ENCODE data around the gene HMGA1.

Gene HMGA1, protein sequence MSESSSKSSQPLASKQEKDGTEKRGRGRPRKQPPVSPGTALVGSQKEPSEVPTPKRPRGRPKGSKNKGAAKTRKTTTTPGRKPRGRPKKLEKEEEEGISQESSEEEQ

DNA sequence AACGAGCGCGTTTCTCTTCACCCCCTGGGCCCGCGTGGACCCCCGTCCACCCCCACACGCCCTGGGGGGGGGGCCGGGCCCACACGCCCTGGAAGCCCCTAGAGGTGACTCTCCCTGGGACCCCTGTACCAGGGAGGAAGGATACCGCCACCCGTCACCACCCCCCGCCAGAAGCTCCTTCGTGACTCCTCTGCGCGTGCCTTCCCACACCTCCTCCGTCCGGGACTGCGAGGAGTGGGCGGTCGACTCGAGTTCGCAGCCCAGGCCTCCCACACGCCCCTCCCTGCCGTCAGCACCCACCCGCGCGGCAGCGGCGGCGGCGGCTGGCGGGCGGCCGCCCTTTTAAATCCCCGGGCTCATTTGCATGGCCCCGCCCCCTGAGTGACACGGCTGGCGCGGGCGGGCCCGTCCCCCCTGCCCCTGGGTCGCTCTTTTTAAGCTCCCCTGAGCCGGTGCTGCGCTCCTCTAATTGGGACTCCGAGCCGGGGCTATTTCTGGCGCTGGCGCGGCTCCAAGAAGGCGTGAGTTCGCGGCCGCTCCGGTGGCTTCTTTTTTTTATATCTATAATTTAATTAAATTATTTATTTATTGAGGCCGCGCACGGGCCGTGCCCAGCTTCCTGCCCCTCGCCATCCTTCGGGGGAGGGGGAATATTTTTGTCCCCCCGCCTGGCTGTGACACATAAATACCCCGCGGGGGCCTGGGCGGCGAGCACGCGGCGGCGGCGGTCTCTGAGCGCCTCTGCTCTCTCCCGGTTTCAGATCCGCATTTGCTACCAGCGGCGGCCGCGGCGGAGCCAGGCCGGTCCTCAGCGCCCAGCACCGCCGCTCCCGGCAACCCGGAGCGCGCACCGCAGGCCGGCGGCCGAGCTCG is at the start of gene HMGA1:
TSS of gene HMGA1 (plus strand) at position 431 of the 873 bp plus-strand sequence. CDS start 3,908 bp downstream, outside the sequence.
- DNase-seq (ENCODE audit: low read depth in 2 of 2) = peak; percentile 81 to 89

DNA sequence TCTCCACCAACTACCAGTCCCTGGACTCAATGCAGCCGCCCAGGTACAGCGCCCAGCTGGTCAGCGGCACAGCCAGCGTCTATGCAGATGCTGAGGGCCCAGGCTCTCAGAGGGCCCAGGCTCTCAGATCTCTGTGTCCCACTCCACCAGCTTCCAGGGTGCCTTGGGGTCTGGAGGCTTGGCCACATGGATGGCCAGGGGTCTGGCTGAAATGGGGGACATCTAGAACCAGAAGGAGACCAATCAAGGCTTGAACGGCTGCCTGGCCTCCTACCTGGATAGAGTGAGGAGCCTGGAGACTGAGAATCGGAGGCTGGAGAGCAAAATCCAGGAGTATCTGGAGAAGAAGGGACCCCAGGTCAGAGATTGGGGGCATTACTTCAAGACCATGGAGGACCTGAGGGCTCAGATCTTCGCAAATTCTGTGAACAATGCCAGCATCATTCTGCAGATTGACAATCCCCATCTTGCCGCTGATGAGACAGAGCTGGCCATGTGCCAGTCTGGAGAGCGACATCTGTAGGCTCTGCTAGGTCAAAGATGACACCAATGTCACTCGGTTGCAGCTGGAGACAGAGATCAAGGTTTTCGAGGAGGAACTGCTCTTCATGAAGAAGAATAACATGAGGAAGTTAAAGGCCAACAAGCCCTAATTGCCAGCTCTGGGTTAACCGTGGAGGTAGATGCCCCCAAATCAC is 46.7 kb upstream of the HMGA1 start:
- peak in 1 of 2 donors; percentile 20 for DNase-seq (ENCODE audit: low read depth in 2 of 2)

DNA sequence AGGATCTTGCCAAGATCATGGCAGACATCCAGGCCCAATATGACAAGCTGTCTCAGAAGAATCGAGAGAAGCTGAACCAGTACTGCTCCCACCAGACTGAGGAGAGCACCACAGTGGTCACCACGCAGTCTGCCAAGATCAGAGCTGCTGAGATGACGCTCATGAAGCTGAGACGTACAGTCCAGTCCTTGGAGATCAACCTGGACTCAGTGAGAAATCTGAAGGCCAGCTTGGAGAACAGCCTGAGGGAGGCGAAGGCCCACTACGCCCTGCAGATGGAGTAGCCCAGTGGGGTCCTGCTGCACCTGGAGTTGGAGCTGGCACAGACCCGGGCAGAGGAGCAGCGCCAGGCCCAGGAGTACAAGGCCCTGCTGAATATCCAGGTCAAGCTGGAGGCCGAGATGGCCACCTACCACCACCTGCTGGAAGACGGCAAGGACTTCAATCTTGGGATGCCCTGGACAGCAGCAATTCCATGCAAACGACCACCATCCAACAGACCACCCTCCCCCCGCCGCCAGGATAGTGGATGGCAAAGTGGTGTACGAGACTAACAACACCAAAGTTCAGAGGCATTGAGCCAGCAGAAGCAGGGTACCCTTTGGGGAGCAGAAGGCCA is 46.1 kb upstream of the HMGA1 start:
- DNase-seq (ENCODE audit: low read depth in 2 of 2) = no peak

DNA sequence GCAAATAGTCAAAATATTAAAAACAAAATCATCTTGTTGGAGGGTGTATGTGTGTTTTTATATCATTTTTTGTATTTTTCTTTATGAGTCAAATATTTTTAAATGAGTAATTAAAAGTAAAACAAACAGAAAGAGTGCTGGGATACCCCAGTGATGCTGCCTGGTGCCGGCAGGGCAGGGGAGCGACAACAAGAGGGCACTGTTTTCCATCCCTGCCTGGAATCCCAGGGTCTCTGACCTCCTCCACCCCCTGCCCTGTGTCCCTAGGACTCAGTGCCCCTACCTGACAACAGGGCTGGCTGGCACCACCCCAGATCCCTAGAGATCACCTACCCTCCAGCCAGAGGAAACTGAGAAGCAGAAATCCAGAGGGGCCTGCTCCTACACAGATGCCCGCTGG is 41.9 kb upstream of the HMGA1 start:
- DNase-seq (ENCODE audit: low read depth in 2 of 2) = no peak

DNA sequence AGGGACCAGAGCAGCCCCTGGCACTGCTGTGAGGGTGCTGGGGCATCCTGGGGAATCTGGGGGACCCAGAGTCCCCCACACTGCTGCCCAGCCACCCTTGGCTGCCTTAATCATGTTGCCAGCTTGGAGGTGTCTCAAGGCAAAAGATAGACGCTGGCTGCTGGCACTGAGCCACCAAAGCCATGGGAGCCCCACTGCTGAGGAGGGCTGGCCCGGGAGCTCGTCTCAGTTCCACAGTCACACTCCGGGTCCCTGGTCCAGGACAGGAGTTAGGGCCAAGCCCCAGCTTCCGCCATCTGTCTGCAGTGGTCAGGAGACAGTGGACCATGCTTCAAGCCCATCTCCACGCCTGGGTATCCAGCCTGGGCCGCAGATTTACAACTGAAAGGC is 41.0 kb upstream of the HMGA1 start:
- DNase-seq (ENCODE audit: low read depth in 2 of 2) = no peak

DNA sequence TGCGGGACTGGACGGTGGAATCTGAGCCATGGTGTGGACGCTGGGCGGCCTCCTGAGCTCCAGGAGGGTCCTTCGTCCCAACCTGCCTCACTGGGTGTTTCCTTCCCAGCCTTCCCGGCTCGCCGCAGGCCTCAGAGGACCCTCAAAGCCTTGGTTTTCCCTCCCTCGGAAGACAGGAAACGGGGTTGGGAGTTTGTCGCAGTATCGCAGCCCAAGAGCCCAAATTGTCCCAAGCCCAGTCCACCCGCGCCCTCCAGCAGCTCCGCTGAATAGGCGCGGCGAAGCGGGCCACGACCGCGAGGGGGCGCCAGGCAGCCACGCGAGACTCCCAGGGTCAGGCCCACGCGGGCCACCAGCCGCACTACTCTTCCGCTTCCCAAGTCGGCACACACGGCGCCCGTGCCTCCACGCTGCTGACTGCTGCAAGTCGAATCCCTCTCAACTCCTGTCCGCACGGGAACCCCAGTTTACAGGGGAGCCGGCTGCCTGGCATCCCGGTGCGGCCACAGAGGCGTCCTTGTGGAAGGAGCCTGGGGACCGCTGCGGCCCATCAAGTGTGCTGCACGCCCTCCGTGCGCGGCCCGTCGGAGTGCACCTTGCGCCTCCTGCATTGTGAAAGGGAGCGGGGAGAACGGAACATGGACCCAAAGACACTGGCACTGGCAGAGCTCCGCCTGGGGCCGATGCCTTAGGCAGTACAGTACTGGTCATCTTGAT is 40.4 kb upstream of the HMGA1 start:
- peak; percentile 83 to 93 for DNase-seq (ENCODE audit: low read depth in 2 of 2)

DNA sequence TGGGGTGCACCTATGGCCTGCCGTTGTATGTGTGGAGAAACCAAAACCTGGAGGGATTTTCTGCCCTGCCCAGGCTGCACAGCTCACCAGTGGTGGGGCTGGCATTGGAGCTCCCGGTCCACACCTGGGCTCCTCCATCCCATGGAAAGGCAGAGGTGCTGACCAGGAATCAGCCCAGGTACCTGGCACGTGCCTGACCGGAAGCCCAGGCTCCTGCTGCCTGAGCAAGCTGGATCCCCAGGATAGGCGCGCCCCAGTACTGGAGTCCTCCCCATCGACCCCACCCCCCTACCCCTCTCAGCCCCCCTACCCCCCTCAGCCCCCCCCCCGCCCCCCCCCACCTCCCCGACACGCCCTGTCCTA is 39.9 kb upstream of the HMGA1 start:
- no peak for DNase-seq (ENCODE audit: low read depth in 2 of 2)

DNA sequence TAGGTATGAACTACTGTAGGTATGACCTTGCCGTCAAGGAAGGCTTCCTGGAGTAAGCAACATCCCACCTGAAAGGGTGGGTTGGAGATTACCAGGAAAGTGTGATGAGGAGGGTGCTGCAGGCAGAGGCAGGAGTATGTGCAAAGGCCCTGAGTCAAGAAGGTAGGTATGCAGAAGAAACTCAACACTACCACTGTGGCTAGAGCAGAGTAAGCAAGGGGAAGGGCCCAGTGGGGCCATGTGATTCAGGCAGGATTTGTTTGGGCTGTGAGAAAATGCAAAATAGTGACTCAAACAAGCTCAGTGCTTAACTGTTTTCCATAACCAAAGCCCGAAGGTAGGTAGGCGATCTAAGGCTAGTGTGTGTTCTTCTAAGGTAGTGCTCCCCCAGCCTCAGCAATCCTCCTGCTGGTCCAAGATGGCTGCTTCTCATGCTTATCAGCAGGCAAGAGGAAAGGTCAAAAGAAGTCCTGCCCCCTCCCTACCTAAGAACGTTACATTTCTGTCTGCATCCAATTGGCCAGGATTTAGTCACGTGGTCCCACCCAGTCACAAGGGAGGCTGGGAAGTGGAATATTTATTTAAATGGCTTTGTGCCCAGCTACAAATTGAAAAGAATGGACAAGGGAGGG is 36.2 kb upstream of the HMGA1 start:
- no peak for DNase-seq (ENCODE audit: low read depth in 2 of 2)

DNA sequence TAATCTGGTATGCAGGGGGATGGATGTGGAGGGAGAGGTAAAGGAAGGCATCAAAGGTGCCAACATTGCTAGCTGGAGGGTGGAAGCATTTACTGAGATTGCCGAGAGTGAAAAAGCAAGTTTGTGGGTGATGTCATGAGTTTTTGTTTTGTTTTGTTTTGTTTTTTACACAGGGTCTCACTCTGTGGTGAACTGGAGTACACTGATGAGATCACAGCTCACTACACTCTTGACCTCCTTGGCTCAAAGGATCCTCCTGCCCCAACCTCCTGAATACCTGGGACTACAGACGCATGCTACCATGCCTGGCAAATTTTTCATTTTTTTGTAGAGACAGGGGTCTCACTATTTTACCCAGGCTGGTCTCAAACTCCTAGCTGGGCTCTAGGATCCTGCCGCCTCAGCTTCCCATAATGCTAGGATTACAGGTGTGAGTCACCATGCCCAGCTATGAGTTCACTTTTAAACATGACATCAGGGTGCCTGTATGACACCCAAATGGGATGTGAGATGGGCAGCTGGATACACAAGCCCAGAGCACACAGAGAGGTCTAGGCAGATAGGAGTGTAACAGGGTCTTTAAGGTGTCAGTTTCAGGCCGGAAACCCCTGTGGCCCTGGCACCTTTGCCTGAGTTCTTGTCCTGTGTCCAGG is 35.1 kb upstream of the HMGA1 start:
- no peak for DNase-seq (ENCODE audit: low read depth in 2 of 2)

DNA sequence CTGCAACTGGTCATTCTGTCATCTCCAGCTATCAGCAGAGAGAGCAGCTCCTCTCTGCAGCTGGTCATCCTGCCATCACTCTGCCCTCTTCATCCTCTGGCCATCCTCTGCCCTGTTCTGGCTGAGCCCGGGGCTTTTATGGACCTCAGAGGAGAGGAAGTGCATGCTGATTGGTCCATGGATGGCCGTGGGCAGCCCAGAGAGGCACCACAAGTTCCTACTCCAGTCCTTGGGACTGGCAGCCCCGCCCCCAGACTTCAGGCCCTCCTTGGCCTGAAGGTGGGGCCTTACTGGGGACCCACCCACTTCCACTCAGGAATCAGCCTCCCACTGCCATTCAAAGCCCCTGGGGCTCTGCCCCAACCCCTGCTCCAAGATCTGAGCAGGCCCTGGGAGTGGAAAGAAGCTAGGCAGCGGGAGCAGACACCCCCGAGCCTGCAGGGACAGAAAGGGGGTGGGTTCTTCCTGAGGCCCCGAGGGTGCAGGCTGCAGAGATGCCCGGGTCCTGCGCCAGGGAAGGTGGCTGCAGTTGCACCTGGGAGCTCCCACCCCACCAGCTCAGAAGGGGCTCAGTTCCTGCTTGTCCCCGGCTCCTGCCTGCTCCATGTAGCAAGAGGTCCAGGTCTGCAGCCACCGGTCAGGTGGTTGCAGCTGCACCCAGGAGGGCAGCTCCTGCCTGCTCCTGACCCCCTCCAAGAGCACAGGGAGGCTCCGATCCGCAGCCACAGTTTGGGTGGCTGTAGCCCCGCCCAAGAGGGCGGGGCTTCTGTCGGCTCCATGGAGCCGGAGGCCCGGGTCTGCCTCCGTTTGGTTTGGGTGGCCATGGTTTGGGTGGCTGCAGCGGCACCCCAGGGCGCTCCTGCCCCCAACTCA is 34.1 kb upstream of the HMGA1 start:
- no peak for DNase-seq (ENCODE audit: low read depth in 2 of 2)

DNA sequence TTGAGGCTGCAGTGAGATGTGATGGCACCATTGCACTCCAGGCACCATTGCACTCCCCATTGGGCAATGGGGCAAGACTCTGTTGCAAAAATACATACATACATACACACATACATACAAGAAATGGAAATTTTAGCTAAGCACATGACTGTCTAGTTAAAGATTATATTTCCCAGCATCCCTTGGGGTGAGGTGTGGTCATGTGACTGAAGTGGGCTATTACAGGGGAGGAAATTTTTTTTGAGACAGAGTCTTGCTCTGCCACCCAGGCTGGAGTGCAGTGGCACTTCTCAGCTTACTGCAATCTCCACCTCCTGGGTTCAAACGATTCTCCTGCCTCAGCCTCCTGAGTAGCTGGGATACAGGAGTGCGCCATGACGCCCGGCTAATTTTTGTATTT is 32.0 kb upstream of the HMGA1 start:
- no peak for DNase-seq (ENCODE audit: low read depth in 2 of 2)

DNA sequence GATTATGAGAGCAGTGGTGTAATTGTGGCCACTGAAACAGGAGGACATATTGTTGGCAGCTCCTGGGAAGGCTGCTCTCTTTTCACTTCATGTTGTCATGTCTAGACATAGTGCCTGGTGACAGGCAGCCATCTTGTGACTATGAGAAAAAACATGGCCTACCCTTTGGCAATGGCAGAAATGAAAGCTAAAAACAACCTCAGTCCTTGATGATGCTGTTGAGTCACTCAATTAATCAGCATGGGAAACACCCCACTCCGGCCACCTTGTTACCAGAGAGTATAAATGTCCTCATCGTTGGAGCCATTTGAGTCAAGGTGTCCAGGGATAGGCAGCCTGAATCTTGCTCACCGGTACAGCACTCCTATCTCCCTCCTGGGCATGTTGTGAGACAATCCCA is 31.2 kb upstream of the HMGA1 start:
- no peak for DNase-seq (ENCODE audit: low read depth in 2 of 2)

DNA sequence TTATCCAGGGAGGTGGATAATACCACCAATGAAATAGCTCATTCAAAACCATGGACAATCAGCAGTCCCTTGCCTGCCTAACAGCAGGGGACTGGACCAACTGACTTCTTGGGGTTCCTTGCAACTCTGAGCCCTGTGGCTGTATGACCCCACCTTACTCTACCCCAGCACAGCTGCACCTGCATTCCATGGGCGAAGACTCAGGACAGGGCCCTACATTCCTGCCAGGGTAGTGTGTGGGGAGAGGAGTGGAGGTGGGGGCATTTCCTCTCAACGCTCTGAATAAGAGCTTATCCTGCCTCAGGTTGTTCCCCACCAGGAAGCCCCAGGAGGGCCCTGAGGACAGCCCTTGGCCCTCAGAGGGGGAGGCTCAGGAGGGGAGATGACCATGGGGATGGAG is 30.8 kb upstream of the HMGA1 start:
- DNase-seq (ENCODE audit: low read depth in 2 of 2) = no peak

DNA sequence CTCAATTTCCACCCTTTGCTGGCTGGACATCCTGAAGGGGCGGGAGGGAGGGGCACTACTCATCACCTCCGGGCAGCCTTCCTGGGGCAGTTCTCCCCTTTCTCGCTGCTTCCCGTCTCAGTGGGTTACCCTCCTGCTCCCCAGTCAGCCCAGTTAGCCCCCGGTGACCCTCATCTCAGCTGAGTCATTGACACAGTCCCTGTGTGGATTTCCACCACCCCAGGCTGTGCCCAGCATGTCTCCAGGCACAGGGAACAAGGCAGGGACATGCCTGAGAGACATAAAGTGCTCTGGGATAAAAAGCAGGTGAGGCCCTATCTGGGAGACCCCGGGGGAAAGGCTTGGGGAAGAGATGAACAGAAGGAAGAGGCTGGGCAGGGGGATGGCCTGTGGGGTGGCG is 29.9 kb upstream of the HMGA1 start:
- DNase-seq (ENCODE audit: low read depth in 2 of 2) = no peak

DNA sequence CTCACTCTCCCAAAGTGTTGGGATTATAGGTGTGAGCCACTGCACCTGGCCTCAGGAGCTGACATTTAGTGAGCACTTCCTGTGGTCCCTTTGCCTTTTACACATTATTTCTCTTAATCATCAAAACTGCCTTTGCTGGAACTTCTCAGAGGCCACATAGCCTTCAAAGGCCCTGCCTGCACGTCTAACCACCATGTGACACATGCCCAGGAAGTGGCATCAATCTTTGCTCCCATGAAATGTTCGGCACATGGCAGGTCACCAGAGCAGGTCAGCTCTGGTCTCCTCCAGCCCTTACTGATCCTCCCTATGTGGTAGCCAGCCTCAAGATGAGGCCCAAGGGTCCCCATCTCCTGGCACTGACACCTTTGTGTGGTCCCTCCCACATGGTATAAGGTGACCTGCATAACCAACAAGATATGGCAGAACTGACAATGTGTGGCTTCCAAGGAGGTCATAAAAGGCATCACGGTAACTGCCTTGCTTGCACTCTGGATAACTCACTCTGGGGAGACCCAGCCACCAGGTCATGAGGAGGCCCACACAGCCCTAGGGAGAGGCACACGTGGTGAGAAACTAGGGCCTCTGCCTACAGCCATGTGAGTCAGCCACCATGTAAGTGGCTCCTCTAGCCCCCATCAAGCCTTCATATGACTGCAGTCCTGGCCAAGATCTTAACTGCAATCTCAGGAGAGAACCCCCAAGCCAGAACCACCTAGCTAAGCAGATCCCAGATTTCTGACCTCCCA is 28.8 kb upstream of the HMGA1 start:
- DNase-seq (ENCODE audit: low read depth in 2 of 2) = no peak

DNA sequence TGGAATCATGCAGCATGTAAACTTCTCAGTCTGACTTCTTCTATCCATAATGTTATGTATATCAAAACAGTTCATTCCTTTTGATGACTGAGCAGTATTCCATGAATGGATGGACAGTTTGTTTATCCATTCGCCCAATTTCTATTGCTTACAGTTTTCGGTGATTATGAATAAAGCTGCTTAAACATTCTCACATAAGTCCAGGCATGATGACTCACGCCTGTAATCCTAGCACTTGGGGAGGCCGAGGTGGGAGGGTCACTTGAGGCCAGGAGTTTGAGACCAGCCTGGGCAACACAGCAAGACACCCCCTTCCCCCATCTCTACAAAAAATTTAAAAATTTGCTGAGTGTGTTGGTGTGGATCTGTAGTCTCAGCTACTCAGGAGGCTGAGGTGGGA is 22.9 kb upstream of the HMGA1 start:
- no peak for DNase-seq (ENCODE audit: low read depth in 2 of 2)

DNA sequence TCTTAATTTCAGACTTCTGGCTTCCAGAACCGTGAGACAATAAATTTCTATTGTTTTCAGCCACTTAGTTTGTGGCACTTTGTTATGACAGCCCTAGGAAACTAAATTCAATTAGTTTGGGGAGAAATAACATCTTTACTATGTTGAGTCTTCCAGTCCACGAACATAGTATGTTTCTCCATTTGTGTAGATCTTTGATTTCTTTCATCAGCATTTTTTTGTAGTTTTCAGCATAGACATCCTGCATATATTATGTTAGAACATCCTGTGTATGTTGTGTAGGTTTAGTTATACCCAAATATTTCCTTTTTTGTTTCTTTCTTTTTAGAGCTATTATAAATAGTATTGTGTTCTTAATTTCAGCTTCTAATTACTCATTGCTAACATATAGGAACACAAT is 18.0 kb upstream of the HMGA1 start:
- no peak for DNase-seq (ENCODE audit: low read depth in 2 of 2)

DNA sequence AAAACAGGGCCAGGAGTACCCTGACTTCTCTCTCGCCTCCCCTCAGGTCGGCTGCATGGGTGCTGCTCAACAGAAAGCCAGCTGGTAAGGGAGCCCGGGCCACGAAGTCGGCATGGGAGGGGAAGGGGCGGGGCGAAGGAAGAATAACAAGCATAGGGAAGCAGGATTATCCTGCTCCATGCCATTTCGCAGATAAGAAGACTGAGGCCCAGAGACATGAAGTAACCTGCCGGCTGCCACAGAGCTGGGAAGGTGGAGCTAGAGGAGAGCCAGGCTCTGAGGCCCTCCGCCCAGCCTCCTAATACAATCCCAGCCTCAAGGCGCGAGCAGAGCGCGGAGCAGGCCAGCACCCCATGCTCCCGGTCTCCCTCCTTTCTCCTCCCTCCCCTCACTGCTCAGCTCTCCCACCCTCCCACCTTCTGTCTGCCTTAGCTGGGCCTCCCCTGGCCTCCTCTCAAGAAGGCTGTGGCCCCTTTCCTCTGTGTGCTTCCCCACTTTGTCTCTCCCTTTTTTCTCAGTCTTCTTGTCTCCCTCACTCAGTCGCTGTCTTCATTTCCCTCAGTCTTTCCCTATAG is 13.2 kb upstream of the HMGA1 start:
- no peak for DNase-seq (ENCODE audit: low read depth in 2 of 2)
